HepG2 (cell line): ENCODE measurements around the gene C16orf95. TPM values are rescaled to one million over a fixed set of nuclear protein-coding genes. Genes with fewer than 3 reads are reported as not detected.

Experiments used
- EZH2 ChIP-seq: conservative IDR thresholded peaks from 2 replicates; pipeline ENCODE4 v1.6.1; 2012; ENCODE audit warnings: mild to moderate bottlenecking, low read depth, low read length, moderate library complexity
- NAIF1 ChIP-seq: sonication (generic); formaldehyde crosslinking; IDR thresholded peaks from 2 replicates; pipeline ENCODE4 v1.5.0; 2020; ENCODE audit warnings: mild to moderate bottlenecking, missing genetic modification reagents, borderline replicate concordance
- PRMT3 ChIP-seq: sonication (generic); formaldehyde crosslinking; IDR thresholded peaks from 2 replicates; pipeline ENCODE4 v1.8.1; 2022; ENCODE audit warnings: low read depth, mild to moderate bottlenecking, moderate library complexity, missing genetic modification reagents, borderline replicate concordance
- RELA ChIP-seq: sonication (generic); formaldehyde crosslinking; IDR thresholded peaks from 2 replicates; pipeline ENCODE4 v1.4.0; 2020; ENCODE audit warnings: missing genetic modification reagents
- RFXANK ChIP-seq: IDR thresholded peaks from 2 replicates; pipeline ENCODE4 v1.6.1; 2016
- ZNF138 ChIP-seq: sonication (generic); formaldehyde crosslinking; IDR thresholded peaks from 2 replicates; pipeline ENCODE4 v1.5.0; 2020; ENCODE audit warnings: mild to moderate bottlenecking, low read depth, missing genetic modification reagents
- ZNF180 ChIP-seq: sonication (generic); formaldehyde crosslinking; IDR thresholded peaks from 2 replicates; pipeline ENCODE4 v1.4.0; 2020; ENCODE audit warnings: low read depth, missing genetic modification reagents, borderline replicate concordance
- ZNF34 ChIP-seq: sonication (generic); formaldehyde crosslinking; IDR thresholded peaks from 2 replicates; pipeline ENCODE4 v1.4.0; 2020; ENCODE audit warnings: mild to moderate bottlenecking, missing genetic modification reagents, borderline replicate concordance
- ZNF547 ChIP-seq: sonication (generic); formaldehyde crosslinking; IDR thresholded peaks from 2 replicates; pipeline ENCODE4 v1.5.1; 2020; ENCODE audit warnings: mild to moderate bottlenecking, missing genetic modification reagents
- ZNF746 ChIP-seq: sonication (generic); formaldehyde crosslinking; IDR thresholded peaks from 2 replicates; pipeline ENCODE4 v1.8.0; 2022; ENCODE audit warnings: mild to moderate bottlenecking, missing genetic modification reagents
- polyA plus RNA-seq, 8 experiments: library from polyadenylated mRNA; depleted of rRNA in 3 of 8; stranded (reverse) in 7 of 8; unstranded in 1 of 8; fragments of >200 nt; fragmentation: Illumina TruSeq in 4 of 8; extraction: Trizol in 4 of 8; gene quantifications; 2 replicates each; pipeline versions ENCODE4 v1.2.1 to v1.2.3, GENCODE V29; 2011 to 2016; ENCODE audit warnings: low read depth in 4 of 8, missing spikeins in 1 of 8, mixed read lengths in 1 of 8; ENCODE audit not compliant: insufficient read depth in 1 of 8
- total RNA-seq, 5 experiments: library from RNA; depleted of rRNA; stranded (reverse); fragments of >200 nt; fragmentation: Illumina TruSeq; extraction: Trizol; gene quantifications; 2 replicates each; pipeline ENCODE4 v1.2.3, GENCODE V29; 2016; ENCODE audit warnings: low read depth in 1 of 5
- TF ChIP-seq, protein P1 (sequence below): sonication (generic); formaldehyde crosslinking; IDR thresholded peaks from 2 replicates; pipeline ENCODE4 v1.9.0; 2021; ENCODE audit warnings: mild to moderate bottlenecking, missing genetic modification reagents
- TF ChIP-seq, protein P2 (sequence below): sonication (generic); formaldehyde crosslinking; IDR thresholded peaks from 2 replicates; pipeline ENCODE4 v1.4.0; 2020; ENCODE audit warnings: missing genetic modification reagents
- TF ChIP-seq, protein P3 (sequence below): sonication (generic); formaldehyde crosslinking; IDR thresholded peaks from 2 replicates; pipeline ENCODE4 v1.4.0; 2020; ENCODE audit warnings: low read depth, mild to moderate bottlenecking, missing genetic modification reagents
- TF ChIP-seq, protein P4 (sequence below): sonication (generic); formaldehyde crosslinking; IDR thresholded peaks from 2 replicates; pipeline ENCODE4 v1.4.0; 2020; ENCODE audit warnings: missing genetic modification reagents, borderline replicate concordance
- TF ChIP-seq, protein P5 (sequence below): sonication (generic); formaldehyde crosslinking; IDR thresholded peaks from 2 replicates; pipeline ENCODE4 v1.4.0; 2020; ENCODE audit warnings: mild to moderate bottlenecking, missing genetic modification reagents
- TF ChIP-seq, protein P6 (sequence below): sonication (generic); formaldehyde crosslinking; IDR thresholded peaks from 2 replicates; pipeline ENCODE4 v1.8.0; 2022; ENCODE audit warnings: missing genetic modification reagents, mild to moderate bottlenecking, inconsistent platforms, borderline replicate concordance

C16orf95 gene
- total and polyA plus RNA-seq, 2 of the 13 experiments (the other 11 are each of a cell fraction or from before 2014, with no cell fraction given) = 2.8 to 8.6 TPM

DNA sequence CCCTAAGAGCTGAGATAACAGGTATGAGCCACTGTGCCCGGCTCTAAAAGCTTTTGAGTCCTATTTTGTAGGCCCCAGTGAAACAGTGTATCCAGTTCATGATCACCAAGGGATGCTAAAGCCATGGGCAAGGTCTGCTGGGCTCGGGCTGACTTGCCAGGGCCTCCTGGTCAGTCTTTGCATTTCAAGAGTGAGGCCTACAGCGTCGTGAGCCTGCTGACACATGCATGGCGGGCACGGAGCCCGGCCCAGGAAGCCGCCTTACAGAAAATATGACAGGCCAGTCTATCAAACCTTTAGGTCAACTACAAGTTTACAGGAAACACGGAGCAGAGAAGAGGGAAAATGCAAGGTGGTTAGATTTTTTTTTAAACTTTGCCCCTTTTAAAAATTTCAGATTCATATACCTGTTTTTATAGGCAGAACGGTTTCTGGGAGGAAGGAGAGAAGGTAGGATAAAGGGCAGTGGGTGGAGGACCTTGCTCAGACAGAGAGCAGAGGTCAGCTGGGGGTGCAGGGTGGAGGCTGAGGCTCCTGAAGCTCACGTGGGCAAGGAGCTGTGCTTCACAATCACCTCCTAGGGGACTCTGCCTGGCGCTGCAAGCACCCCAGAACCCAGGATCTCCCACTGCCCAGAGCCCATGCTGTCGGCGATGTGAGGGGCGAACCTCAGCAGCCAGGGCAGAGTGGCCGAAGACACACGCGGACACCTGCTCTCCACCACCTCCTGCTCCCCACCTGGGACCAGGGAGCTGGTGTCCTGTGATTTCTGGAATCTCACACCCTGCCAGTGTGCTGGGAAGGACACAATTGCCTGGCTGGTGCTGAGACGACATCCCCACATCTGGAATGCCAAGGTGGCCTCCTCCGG lies 21.3 kb downstream of the C16orf95 start (continued):
- TF ChIP-seq, protein P1, sequence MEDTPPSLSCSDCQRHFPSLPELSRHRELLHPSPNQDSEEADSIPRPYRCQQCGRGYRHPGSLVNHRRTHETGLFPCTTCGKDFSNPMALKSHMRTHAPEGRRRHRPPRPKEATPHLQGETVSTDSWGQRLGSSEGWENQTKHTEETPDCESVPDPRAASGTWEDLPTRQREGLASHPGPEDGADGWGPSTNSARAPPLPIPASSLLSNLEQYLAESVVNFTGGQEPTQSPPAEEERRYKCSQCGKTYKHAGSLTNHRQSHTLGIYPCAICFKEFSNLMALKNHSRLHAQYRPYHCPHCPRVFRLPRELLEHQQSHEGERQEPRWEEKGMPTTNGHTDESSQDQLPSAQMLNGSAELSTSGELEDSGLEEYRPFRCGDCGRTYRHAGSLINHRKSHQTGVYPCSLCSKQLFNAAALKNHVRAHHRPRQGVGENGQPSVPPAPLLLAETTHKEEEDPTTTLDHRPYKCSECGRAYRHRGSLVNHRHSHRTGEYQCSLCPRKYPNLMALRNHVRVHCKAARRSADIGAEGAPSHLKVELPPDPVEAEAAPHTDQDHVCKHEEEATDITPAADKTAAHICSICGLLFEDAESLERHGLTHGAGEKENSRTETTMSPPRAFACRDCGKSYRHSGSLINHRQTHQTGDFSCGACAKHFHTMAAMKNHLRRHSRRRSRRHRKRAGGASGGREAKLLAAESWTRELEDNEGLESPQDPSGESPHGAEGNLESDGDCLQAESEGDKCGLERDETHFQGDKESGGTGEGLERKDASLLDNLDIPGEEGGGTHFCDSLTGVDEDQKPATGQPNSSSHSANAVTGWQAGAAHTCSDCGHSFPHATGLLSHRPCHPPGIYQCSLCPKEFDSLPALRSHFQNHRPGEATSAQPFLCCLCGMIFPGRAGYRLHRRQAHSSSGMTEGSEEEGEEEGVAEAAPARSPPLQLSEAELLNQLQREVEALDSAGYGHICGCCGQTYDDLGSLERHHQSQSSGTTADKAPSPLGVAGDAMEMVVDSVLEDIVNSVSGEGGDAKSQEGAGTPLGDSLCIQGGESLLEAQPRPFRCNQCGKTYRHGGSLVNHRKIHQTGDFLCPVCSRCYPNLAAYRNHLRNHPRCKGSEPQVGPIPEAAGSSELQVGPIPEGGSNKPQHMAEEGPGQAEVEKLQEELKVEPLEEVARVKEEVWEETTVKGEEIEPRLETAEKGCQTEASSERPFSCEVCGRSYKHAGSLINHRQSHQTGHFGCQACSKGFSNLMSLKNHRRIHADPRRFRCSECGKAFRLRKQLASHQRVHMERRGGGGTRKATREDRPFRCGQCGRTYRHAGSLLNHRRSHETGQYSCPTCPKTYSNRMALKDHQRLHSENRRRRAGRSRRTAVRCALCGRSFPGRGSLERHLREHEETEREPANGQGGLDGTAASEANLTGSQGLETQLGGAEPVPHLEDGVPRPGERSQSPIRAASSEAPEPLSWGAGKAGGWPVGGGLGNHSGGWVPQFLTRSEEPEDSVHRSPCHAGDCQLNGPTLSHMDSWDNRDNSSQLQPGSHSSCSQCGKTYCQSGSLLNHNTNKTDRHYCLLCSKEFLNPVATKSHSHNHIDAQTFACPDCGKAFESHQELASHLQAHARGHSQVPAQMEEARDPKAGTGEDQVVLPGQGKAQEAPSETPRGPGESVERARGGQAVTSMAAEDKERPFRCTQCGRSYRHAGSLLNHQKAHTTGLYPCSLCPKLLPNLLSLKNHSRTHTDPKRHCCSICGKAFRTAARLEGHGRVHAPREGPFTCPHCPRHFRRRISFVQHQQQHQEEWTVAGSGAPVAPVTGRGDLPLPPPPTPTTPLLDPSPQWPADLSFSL (CRISPR knock-in tag) = no peak
- TF ChIP-seq EZH2 (no peak), ZNF547 (CRISPR knock-in tag) (no peak), PRMT3 (CRISPR knock-in tag) (no peak), RFXANK (no peak), RELA (CRISPR knock-in tag) (no peak), ZNF746 (CRISPR knock-in tag) (no peak), ZNF180 (CRISPR knock-in tag) (no peak), NAIF1 (CRISPR knock-in tag) (no peak), ZNF138 (CRISPR knock-in tag) (no peak), ZNF34 (CRISPR knock-in tag) (no peak)
- TF ChIP-seq, protein P2, sequence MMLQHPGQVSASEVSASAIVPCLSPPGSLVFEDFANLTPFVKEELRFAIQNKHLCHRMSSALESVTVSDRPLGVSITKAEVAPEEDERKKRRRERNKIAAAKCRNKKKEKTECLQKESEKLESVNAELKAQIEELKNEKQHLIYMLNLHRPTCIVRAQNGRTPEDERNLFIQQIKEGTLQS (CRISPR knock-in tag) = no peak
- TF ChIP-seq, protein P3, sequence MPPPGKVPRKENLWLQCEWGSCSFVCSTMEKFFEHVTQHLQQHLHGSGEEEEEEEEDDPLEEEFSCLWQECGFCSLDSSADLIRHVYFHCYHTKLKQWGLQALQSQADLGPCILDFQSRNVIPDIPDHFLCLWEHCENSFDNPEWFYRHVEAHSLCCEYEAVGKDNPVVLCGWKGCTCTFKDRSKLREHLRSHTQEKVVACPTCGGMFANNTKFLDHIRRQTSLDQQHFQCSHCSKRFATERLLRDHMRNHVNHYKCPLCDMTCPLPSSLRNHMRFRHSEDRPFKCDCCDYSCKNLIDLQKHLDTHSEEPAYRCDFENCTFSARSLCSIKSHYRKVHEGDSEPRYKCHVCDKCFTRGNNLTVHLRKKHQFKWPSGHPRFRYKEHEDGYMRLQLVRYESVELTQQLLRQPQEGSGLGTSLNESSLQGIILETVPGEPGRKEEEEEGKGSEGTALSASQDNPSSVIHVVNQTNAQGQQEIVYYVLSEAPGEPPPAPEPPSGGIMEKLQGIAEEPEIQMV (CRISPR knock-in tag) = no peak
- TF ChIP-seq, protein P4, sequence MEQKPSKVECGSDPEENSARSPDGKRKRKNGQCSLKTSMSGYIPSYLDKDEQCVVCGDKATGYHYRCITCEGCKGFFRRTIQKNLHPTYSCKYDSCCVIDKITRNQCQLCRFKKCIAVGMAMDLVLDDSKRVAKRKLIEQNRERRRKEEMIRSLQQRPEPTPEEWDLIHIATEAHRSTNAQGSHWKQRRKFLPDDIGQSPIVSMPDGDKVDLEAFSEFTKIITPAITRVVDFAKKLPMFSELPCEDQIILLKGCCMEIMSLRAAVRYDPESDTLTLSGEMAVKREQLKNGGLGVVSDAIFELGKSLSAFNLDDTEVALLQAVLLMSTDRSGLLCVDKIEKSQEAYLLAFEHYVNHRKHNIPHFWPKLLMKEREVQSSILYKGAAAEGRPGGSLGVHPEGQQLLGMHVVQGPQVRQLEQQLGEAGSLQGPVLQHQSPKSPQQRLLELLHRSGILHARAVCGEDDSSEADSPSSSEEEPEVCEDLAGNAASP (CRISPR knock-in tag) = no peak
- TF ChIP-seq, protein P5, sequence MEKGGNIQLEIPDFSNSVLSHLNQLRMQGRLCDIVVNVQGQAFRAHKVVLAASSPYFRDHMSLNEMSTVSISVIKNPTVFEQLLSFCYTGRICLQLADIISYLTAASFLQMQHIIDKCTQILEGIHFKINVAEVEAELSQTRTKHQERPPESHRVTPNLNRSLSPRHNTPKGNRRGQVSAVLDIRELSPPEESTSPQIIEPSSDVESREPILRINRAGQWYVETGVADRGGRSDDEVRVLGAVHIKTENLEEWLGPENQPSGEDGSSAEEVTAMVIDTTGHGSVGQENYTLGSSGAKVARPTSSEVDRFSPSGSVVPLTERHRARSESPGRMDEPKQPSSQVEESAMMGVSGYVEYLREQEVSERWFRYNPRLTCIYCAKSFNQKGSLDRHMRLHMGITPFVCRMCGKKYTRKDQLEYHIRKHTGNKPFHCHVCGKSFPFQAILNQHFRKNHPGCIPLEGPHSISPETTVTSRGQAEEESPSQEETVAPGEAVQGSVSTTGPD (CRISPR knock-in tag) = no peak
- TF ChIP-seq, protein P6, sequence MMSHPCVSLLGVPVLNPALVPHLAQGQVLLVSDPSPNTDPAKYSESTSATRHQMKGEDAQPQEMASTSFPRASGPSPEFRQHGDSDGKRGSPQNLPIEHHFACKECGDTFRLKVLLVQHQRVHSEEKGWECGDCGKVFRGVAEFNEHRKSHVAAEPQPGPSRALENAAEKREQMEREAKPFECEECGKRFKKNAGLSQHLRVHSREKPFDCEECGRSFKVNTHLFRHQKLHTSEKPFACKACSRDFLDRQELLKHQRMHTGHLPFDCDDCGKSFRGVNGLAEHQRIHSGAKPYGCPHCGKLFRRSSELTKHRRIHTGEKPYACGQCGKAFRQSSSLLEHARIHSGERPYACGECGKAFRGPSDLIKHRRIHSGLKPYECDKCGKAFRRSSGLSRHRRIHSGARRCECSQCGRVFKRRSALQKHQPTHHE = no peak
